HG02623 (cell line): ENCODE measurements around the gene DNAH11.

Experiments used
- ATAC-seq: cut with Tn5 transposase; IDR thresholded peaks from one replicate; pipeline ENCODE4 v1.9.1; 2021; ENCODE audit warnings: moderate library complexity; ENCODE audit not compliant: unreplicated experiment

The DNAH11 gene

DNA sequence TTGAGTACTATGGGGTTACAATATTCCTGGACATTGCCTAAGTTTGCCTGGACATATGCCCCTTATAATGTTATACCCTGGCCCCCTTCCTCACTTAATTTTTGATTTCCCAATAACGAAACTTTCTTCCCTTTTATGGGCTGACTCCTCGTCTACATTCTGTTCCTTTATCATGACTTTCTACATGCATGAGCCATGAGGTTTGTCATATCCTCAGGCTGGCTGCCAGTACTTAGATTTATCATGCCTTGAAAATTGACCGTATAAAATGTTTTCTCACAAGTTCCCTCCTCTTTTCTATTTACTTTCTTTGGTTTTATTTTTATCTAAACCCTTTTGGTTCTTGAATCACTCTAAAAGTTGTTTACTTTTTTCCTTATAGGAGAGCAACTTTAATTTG lies 4.7 kb downstream of the DNAH11 start:
- ATAC-seq, result no peak

DNA sequence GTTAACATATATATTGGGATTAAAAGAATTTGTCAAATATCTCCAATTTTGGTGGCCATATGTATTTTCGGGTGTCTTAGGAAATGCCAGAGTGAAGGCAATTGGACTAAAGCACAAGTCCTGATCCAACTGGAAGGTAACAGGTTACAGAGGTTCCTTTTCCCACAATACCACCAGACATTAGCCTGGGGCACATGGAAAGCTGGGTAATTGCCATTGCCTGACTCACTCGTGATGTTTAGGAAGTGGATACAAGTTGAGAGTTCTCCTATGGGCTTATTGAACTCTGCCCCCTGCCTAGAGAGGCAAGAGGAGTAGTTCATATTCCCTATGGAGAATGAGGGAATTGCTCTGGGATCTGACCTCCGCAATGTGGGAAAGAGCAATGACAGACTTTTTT lies 5.7 kb downstream of the DNAH11 start:
- no peak for ATAC-seq

DNA sequence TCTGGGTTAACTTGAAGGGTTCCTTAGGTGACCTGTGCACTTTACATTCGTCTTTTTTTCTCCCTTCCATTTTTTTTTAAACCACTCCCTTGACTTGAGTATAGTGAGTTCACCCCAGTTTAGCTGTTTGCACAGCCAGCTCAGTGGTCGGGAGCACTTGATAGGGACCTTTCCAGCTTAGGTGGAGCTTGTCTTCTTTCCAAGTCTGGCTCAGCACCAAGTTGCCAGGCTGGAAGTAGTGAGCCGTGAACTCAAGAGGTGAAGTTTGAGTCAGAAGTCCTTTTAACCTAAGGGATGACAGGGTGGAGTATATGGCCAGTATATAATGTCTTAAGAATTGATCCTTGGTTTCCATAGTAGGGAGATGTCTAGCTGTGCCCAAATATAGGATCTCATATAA lies 7.2 kb downstream of the DNAH11 start:
- no peak for ATAC-seq

DNA sequence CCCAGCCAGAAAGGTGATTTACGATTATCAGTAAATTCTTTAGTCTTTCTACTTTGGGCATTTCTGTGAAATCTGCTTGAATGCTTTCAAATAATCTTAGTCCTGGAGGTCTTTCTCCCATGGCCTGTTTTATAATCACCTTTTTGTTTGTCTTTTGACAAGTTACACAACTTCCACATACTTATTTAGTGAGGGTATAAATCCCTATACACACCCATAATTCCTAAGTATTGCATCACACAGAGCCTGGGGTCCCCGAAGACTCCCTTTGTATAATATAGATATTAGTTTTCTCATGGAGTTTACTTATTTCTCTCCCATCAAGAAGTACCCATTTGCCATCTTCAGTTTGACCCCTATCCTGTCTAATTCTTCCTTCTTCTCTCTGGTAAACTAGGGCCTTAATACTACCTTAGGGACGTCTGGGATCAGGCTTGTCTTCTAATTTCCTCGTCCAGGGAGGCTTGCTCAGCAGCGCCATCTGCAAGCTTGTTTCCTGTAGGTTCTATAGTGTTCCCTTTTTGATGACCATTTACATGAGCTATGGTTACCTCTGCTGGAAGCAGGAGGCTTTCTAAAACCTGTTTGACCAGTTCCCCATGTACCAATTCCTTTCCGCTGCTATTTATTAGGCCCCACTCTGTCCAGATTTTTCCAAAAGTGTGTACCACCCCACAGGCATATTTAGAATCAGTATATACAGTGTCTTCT lies 8.1 kb downstream of the DNAH11 start:
- ATAC-seq, result no peak

DNA sequence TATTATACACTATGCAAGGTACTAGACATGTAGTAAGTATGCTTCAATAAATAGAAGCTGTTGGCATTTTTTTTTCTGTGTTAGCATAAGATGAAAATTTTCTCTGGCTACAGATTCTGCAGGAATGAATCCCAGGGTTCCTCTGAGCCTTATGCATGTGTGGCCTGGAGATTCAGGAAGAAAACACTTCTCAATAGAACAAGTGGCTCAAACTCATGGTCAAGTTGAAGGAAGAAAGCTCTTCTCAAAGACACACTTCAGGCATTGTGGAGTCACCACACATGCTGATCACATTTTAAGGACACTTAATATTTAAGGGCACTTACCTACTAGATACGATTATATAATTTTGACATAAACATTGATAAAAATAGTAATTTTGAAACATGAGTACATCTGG lies 19.5 kb downstream of the DNAH11 start:
- no peak for ATAC-seq

DNA sequence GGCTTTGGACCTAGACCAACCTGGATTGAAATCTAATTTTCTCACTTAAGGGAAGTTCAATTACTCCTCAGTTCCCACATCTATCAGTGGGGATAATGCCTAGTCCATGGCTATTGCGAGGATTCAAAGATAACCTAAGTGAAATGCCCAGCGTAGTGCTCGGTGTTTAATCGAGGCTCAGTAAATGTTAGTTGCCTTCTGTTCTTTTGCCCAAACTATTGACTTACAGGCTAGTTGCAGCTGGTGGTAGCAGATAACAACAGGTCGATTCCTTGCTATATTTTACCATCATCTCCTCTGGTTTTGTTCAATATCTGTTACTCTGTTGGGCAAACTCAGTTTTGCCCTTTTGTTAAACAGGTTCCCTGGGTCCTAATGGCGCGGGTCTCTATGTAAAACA lies 22.8 kb downstream of the DNAH11 start:
- ATAC-seq, result no peak

DNA sequence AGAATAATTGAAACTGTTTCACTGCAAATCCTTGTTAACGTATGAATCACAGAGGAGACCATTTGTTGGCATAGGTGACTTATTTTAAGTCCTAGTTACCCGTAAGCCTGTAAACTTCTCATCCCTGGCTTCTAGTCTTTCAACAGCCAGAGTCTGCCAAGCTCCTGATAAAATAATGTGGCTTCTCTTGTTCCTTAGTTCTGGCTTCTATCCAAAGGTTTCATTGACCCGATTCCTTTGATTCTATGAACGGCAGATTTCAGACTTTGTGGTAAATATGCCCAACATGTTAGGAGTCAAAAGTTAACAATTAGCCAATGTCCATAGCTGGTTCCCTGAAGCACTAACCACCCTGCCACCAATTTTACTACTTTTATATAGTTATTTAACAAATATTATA lies 23.3 kb downstream of the DNAH11 start:
- ATAC-seq, result no peak

DNA sequence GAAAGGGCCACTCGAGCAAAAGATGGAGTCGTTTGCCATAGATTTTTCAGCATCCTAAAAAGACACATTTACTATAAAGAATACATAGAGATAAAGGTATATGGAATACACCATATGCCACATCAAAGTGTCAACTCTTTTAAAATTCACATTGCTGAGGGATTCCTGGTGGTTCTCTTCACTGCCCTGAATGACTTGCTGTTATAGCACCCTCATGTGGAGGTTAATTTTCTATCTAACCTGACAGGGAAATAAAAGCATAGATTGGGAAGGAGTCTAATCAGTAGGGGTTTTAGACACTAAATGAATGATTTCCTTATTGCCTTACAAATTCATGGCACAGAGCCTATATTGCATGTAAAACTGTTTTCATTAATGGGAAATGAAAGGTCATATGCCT lies 25.9 kb downstream of the DNAH11 start:
- ATAC-seq, result no peak

DNA sequence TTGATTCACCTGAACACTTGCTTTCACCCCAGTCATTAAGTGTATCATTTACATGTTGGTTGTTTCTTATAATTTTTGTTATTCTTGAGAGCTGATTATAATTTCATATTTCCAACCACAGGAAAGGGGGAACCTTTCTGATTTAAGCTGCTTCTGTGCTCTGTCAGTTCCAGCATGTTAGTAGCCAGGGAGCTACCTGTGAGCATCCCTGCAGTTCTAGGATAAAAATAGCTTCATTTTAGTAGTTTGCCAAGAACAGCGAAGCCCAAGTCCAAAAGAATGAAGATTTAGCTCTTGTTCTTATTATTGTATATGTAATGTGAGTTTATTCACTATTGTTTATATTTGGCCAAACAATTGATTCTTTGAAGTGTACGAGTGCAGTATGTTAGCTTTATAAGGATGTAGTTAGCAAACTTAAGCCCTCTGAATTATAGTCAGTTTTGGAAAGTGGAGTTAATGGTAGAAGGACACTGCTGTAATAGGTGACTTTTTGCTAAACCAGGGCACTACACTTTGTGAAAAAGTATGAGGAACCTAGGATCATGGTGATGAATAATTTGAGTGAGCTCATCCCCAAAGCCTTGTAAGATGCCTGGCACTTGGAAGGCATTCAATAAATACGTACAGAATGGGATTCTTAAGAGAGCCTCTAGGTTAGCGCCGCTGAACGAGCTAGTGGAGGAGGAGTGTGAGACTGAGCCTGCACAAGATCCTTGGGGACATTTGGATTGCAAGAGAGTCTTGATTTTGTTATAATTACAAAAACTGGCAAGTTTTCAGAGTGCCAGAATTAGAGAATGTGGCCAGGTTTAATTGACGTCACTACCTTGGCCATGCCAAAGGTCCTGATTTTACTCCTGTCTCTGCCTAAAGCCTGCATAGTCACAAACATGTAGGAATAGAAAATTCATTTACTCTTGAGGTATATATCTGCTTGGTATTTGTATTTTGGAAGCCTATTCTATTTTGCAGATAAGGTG lies 29.8 kb downstream of the DNAH11 start:
- no peak for ATAC-seq

DNA sequence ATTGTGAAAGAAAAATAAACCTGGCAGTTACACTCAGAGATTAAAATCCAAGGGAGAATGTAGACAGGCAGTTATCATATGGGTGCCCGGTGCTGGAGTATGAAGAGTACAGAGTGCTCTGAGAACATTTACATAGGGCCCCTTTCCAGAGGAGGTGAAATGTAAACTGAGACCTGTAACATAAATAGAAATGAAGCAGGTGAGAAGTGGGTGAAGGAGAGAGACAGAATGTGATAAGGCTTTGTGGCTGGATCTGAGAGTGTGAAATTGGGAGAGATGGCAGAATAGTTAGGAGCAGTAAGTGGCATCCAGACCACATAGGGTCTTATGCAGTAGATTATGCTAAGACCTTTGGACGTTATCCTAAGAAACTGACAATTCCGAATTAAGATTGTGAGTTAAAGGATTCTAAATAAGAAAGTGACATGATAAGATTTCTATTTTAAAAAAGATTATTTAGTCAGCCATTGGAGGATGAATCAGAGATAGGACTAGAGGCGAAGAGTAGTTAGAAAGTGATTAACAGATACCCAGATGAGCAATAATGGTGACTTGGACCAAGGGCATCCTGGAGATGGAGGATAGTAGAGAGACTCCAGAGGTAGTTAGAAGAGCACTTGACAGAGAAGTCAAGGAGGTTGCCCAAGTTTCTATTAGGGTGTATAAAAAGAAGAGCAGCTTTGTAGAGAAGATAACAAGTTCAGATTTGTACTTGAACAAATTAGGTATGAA lies 36.7 kb downstream of the DNAH11 start:
- ATAC-seq, result no peak

DNA sequence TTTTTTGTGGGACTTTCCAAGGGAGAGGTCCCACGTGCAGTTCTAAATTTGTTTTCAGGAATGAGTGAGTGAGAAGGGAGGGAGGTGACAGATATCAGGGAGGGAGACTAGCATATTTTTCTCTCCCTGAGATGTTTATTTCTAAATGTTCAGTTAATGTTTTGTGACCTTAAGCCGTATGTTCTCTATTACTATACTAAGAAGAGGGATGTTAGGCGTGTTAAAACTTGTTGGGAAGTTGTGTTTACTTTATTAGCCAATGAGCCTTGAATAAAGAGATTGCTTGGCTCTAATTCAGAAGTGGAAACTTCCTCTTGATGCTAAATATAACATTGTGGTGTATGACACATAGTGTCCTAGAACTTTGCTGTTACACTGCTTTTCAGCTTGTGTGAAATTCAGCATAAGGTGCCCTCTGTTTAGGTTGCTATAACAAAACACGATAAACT lies 37.3 kb downstream of the DNAH11 start:
- no peak for ATAC-seq

DNA sequence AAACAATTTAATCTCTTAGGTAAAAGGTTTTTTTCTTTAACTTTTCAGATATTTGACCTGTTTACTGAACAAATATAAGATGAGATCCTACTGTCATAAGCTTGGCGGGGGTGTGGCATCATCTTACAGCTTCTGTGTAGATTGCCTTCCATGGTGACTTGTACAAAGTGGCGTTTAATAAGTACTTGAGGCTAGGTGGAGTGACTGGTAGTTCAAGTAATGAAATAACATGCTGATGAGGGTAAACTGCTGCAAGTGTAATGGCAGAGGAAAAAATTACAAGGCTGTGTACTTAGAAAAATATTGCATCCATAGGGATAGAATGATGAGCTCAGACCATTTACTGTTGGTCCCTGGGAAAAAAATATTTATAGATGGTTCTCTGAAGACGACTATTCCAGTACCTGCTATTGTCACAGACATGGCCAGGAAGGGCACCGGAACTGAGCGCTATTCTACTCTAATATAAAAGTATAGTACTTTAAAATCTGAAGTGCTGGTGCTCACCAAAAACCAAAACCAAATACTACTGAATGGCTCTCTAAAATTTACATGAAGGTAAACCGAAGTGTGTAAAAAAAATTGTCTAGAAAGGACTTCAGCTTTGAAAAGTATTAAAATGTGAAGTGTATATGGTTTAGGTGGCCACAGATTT lies 42.4 kb downstream of the DNAH11 start:
- no peak for ATAC-seq

DNA sequence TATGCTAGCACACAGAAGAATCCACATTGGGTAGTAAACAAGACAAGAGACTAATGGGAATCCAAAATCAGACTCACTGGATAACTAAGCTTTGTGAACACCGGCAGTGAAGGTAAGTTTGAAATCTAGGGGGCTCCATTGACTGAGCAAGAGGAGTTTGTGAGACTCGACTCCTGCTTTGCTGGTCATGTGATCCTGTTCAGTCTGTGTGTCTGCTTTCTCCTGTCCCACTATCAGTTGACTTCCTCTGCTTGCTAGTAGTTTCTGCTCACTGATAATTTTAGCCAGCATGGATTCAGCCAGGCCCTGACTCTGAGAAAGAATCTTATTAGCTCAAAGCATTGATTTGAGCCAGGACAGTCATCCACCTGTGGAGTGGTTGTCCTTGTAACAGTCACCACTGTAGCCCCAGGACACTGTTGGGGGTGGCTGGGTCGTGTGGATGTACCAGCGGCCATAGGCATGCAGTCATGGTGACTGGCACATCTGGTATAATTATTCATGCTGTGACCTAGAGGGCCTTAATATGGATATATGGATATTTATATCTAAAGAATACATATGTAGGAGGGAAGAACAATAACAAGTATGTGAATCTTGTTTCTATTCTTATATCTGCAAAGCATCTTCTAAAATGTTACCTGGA lies 44.4 kb downstream of the DNAH11 start:
- no peak for ATAC-seq

DNA sequence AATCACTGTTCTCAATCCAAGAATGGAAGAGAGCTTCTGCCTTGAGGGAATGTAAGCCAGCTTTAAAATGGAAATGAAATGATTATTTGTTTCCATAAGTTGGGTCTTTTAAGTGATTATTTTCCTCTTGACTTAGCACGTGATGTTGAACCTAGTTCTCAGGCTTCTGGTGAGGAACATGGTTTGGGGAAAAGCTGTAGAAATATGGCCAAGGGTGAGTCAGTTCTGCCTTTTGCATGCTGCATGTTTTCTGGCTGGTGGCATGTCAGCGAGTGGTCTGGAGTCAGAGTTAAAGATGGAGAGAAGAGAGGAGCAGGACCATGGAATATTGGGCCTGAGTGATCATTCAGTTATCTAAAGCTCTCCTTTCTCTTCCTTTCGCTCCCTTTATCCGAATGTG lies 54.0 kb downstream of the DNAH11 start:
- ATAC-seq, result no peak

DNA sequence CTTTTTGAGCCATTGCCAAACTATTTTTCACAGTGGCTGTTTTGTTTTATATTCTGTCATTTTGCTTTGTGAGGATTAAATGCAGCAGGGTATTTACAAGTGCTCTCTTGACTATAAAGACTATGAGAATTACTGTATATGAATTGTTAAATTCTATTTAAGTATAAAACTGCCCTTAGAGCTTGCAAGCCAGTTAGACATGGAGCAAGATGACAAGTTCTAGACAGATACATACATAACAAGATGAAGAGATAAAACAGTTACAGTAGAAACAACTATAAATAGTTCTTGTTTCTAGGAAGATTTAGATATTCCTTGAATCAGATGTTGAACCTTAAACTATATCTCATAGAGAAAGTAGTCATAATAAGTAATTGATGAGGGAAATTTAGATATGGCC lies 60.6 kb downstream of the DNAH11 start:
- ATAC-seq, result no peak

DNA sequence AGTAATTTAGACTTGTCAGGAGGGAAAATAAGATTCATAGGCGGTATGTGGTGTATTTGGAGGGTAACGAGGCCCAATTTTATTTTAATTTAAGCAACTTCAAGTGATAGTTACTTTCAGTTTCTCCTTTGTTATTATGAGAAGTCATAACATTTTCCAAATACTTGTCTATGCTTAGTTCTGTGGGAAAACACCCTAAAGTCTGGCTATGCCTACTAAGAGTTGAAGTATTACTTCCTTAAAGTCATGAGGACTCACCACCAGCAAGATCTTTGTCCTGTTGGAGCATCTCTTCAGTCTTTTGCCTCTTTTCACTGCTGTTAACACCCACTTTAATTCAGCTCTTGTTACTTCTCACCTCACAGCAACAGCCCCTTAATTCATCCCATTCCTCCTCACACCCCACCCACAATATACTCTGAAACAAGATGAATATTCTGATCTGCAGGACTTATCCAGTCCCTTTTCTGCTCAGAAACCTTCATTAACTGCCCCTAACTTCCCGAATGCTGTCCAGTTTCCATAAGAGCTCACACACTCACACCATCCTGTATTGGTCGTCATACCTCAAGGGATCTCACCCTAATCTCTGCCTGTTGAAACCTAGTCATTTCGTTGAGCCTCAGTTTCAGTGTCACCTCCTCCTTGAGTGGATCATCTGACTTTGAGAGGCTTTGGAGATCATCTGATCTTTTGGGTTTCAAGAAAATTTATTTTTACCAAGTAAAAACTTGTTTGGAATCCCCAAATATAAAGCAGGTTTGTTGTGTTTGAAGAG lies 61.3 kb downstream of the DNAH11 start:
- no peak for ATAC-seq

DNA sequence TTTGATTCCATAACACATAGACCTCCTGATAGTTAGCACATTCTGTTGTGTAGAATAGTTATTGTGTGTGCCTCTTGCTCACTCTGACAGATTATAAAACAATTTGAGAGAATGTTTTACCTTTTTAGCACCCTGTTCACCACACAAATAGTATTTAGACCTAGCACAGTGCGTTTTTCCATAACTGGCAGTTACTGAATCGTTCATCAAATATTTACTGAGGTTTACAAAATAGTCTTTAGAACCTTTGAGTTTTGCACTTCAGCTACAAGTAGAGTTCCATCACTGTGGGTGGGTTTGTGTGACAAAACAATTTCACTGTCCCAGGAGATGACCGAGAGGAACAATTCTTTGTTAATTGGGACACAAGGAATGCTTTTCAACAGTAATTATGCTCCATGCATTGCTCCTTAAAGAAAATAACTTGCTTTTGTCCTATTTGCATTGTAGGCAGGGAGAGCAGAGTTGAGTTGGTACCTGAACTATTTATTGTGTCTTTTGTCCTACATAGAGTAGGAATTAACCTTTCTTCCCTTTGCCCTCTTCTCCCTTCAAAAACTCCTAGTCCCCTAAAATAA lies 62.3 kb downstream of the DNAH11 start:
- no peak for ATAC-seq

DNA sequence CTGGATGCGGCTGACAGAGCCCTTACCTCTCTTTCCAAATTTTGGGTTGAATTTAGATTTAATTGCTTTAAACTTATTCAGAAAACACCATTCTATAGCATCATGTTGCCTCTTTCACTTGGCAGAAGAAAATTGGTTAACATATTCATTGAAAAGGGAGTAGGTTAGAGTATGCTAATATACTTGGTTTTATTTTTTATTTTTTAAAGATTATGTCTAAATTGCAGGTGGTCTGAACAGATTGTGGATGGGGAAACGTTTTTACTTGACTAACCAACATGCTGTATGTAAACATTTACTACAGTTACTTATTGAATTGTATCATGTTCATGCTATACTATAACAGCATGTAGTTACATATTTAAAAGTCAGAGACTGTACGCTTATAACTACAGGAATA lies 65.6 kb downstream of the DNAH11 start:
- ATAC-seq, result no peak

DNA sequence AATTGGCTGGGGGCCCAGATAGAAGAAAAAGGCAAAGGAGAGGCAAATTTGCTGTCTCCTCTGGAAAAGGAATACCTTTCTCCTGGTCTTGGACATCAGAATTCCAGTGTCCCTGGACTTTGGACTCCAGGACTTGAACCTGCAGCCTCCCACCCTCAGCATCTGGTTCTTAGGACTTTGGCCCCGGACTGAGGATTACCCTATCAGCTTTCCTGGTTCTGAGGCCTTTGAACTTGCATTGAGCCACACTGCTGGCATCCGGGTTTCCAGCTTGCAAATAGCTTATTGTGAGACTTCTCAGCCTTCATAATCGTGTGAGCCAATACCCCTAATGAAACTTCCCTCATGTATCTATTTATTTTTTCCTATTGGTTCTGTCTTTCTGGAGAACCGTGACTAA lies 68.3 kb downstream of the DNAH11 start:
- no peak for ATAC-seq
